HepG2 (cell line): Measurements from ENCODE around the gene PRKAR2A. TPM values are rescaled to one million over a fixed set of nuclear protein-coding genes. Genes with fewer than 3 reads are reported as not detected.

Experiments used
- CC2D1A ChIP-seq: sonication (generic); formaldehyde crosslinking; IDR thresholded peaks from 2 replicates; pipeline ENCODE4 v1.8.1; 2023; ENCODE audit warnings: mild to moderate bottlenecking, missing genetic modification reagents
- CEBPG ChIP-seq: IDR thresholded peaks from 2 replicates; pipeline ENCODE4 v1.6.1; 2016
- CSRNP2 ChIP-seq: sonication (generic); formaldehyde crosslinking; conservative IDR thresholded peaks from 2 replicates; pipeline ENCODE4 v1.8.0; 2022; ENCODE audit warnings: low read depth, missing genetic modification reagents
- GPN1 ChIP-seq: sonication (generic); formaldehyde crosslinking; IDR thresholded peaks from 2 replicates; pipeline ENCODE4 v1.5.1; 2020; ENCODE audit warnings: missing genetic modification reagents, borderline replicate concordance
- KLF15 ChIP-seq: sonication (generic); formaldehyde crosslinking; IDR thresholded peaks from 2 replicates; pipeline ENCODE4 v1.8.1; 2023; ENCODE audit warnings: borderline replicate concordance, mild to moderate bottlenecking, inconsistent platforms, missing genetic modification reagents, mixed read lengths
- KLF9 ChIP-seq: IDR thresholded peaks from 2 replicates; pipeline ENCODE4 v1.6.1; 2016; ENCODE audit warnings: low read depth
- MEIS1 ChIP-seq: sonication (generic); formaldehyde crosslinking; IDR thresholded peaks from 2 replicates; pipeline ENCODE4 v1.9.0; 2021; ENCODE audit warnings: mild to moderate bottlenecking, missing genetic modification reagents, moderate library complexity, borderline replicate concordance
- MIXL1 ChIP-seq: IDR thresholded peaks from 2 replicates; pipeline ENCODE4 v1.6.1; 2016
- MTERF4 ChIP-seq: sonication (generic); formaldehyde crosslinking; IDR thresholded peaks from 2 replicates; pipeline ENCODE4 v1.8.0; 2023; ENCODE audit warnings: mild to moderate bottlenecking, missing genetic modification reagents
- NR2F1 ChIP-seq, 2 experiments: fragments of 450-650 bp in 1 of 2; formaldehyde crosslinking in 1 of 2; IDR thresholded peaks; 2 replicates each; pipeline versions ENCODE4 v1.5.0 to v1.6.1; 2016 to 2020; ENCODE audit warnings: mild to moderate bottlenecking in 1 of 2, missing compliant biosample characterization in 1 of 2, missing genetic modification reagents in 1 of 2, moderate library complexity in 1 of 2
- PHF8 ChIP-seq: sonication (generic); formaldehyde crosslinking; IDR thresholded peaks from 2 replicates; pipeline ENCODE4 v1.5.0; 2020; ENCODE audit warnings: missing genetic modification reagents
- PLRG1 ChIP-seq: fragments of 450-650 bp; conservative IDR thresholded peaks from 2 replicates; pipeline ENCODE4 v1.6.1; 2016
- RFXANK ChIP-seq: IDR thresholded peaks from 2 replicates; pipeline ENCODE4 v1.6.1; 2016
- SNAPC4 ChIP-seq: sonication (generic); formaldehyde crosslinking; IDR thresholded peaks from 2 replicates; pipeline ENCODE4 v1.4.0; 2020; ENCODE audit warnings: mild to moderate bottlenecking, missing genetic modification reagents
- ZNF230 ChIP-seq: sonication (generic); formaldehyde crosslinking; IDR thresholded peaks from 2 replicates; pipeline ENCODE4 v1.4.0; 2020; ENCODE audit warnings: mild to moderate bottlenecking, missing genetic modification reagents
- ZNF547 ChIP-seq: sonication (generic); formaldehyde crosslinking; IDR thresholded peaks from 2 replicates; pipeline ENCODE4 v1.5.1; 2020; ENCODE audit warnings: mild to moderate bottlenecking, missing genetic modification reagents
- ZNF737 ChIP-seq: sonication (generic); formaldehyde crosslinking; IDR thresholded peaks from 2 replicates; pipeline ENCODE4 v1.5.0; 2020; ENCODE audit warnings: missing genetic modification reagents, mild to moderate bottlenecking, borderline replicate concordance
- ZNF782 ChIP-seq: sonication (generic); formaldehyde crosslinking; IDR thresholded peaks from 2 replicates; pipeline ENCODE4 v1.4.0; 2020; ENCODE audit warnings: missing genetic modification reagents, mild to moderate bottlenecking, borderline replicate concordance
- polyA plus RNA-seq, 8 experiments: library from polyadenylated mRNA; depleted of rRNA in 3 of 8; stranded (reverse) in 7 of 8; unstranded in 1 of 8; fragments of >200 nt; fragmentation: Illumina TruSeq in 4 of 8; extraction: Trizol in 4 of 8; gene quantifications; 2 replicates each; pipeline versions ENCODE4 v1.2.1 to v1.2.3, GENCODE V29; 2011 to 2016; ENCODE audit warnings: low read depth in 4 of 8, missing spikeins in 1 of 8, mixed read lengths in 1 of 8; ENCODE audit not compliant: insufficient read depth in 1 of 8
- total RNA-seq, 5 experiments: library from RNA; depleted of rRNA; stranded (reverse); fragments of >200 nt; fragmentation: Illumina TruSeq; extraction: Trizol; gene quantifications; 2 replicates each; pipeline ENCODE4 v1.2.3, GENCODE V29; 2016; ENCODE audit warnings: low read depth in 1 of 5
- TF ChIP-seq, protein P1 (sequence below): sonication (generic); formaldehyde crosslinking; IDR thresholded peaks from 2 replicates; pipeline ENCODE4 v1.5.0; 2020; ENCODE audit warnings: mild to moderate bottlenecking, low read depth, missing genetic modification reagents, borderline replicate concordance
- TF ChIP-seq, protein P2 (sequence below): sonication (generic); formaldehyde crosslinking; IDR thresholded peaks from 2 replicates; pipeline ENCODE4 v1.9.0; 2021; ENCODE audit warnings: missing genetic modification reagents, borderline replicate concordance

PRKAR2A gene
- total and polyA plus RNA-seq, 2 of the 13 experiments (the other 11 are each of a cell fraction or from before 2014, with no cell fraction given) = 11.8 to 29.2 TPM

- TF ChIP-seq PHF8 (CRISPR knock-in tag) (no peak), MEIS1 (CRISPR knock-in tag) (no peak), CEBPG (CRISPR knock-in tag) (no peak), PLRG1 (no peak), SNAPC4 (CRISPR knock-in tag) (peak; percentile 32; the same call in 1 of the 2 replicates), CSRNP2 (no peak), ZNF782 (CRISPR knock-in tag) (no peak), KLF9 (CRISPR knock-in tag) (no peak), MTERF4 (CRISPR knock-in tag) (no peak), ZNF737 (CRISPR knock-in tag) (no peak), MIXL1 (CRISPR knock-in tag) (no peak), NR2F1 (CRISPR knock-in tag; IDR thresholded peaks at IDR 0.05) (no peak), ZNF230 (no peak), CC2D1A (no peak), ZNF547 (no peak), GPN1 (CRISPR knock-in tag) (no peak), KLF15 (CRISPR knock-in tag) (no peak), RFXANK (CRISPR knock-in tag) (no peak)
- TF ChIP-seq, protein P1, sequence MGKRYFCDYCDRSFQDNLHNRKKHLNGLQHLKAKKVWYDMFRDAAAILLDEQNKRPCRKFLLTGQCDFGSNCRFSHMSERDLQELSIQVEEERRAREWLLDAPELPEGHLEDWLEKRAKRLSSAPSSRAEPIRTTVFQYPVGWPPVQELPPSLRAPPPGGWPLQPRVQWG = no peak
- TF ChIP-seq, protein P2, sequence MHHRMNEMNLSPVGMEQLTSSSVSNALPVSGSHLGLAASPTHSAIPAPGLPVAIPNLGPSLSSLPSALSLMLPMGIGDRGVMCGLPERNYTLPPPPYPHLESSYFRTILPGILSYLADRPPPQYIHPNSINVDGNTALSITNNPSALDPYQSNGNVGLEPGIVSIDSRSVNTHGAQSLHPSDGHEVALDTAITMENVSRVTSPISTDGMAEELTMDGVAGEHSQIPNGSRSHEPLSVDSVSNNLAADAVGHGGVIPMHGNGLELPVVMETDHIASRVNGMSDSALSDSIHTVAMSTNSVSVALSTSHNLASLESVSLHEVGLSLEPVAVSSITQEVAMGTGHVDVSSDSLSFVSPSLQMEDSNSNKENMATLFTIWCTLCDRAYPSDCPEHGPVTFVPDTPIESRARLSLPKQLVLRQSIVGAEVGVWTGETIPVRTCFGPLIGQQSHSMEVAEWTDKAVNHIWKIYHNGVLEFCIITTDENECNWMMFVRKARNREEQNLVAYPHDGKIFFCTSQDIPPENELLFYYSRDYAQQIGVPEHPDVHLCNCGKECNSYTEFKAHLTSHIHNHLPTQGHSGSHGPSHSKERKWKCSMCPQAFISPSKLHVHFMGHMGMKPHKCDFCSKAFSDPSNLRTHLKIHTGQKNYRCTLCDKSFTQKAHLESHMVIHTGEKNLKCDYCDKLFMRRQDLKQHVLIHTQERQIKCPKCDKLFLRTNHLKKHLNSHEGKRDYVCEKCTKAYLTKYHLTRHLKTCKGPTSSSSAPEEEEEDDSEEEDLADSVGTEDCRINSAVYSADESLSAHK (CRISPR knock-in tag) = no peak
These were observed 8.2 kb upstream of the PRKAR2A start (continued) for GRCh38 chr3:48855681-48856447.
